ENCODE results near the gene AZIN2. TPM values are rescaled to one million over a fixed set of nuclear protein-coding genes. Genes with fewer than 3 reads are reported as not detected.
A peak's percentile ranks its signal among the peaks of the same experiment; 100 is the strongest.

The AZIN2 gene
- total RNA-seq, 4 donors from 2014 or later, result 11.6 to 93.3 (median 42.0) TPM

GRCh38 chr1:33127001-33127823 is 46.3 kb downstream of the AZIN2 start:
- DNase-seq, result peak; percentile 98
- intact Hi-C loops (cut with DNase I; ENCODE audit: low total_unique reads) (no loop called here), in situ Hi-C loops (cut with MboI; ENCODE audit: low pct_ligation_motif_present in 1 of 4, low pct_unique_long_range_greater_than_20kb in 1 of 4, low sequenced_read_pairs in 3 of 4) (no loop called here)
- Histone ChIP-seq H3K27me3 (no peaks in the 10 kb centered on the region), H3K4me3 (peak overlapping the region; percentile 44 to 81 (median 69)), H3K27ac (peak overlapping the region; percentile 82 to 91 (median 87)), H3K9me3 (no peaks in the 10 kb centered on the region), H3K36me3 (no peaks in the 10 kb centered on the region), H3K4me1 (peaks cover 4 to 21% (median 7%) of the 10 kb centered on the region in 4 donors)
- WGBS, 2 donors (ENCODE audit: low coverage in 1 of 2), result 3% methylated on average over 44 of the region's 44 CpGs; no CpG with 5 or more reads in 1 of the 2 donors
- no peak for TF ChIP-seq EP300 (IDR thresholded peaks at IDR 0.05; ENCODE audit: low read depth)
- TF ChIP-seq POLR2A (IDR thresholded peaks at IDR 0.05), result peak; percentile 74
- peak; percentile 77 to 97 (median 91) for TF ChIP-seq CTCF (IDR thresholded peaks at IDR 0.05)
- peak; percentile 44 to 85 (median 82) for TF ChIP-seq POLR2AphosphoS5 (IDR thresholded peaks at IDR 0.05)

GRCh38 chr1:33128781-33129180 is 47.8 kb downstream of the AZIN2 start:
- TF ChIP-seq POLR2AphosphoS5 (IDR thresholded peaks at IDR 0.05) (no peak), EP300 (IDR thresholded peaks at IDR 0.05; ENCODE audit: low read depth) (no peak), CTCF (IDR thresholded peaks at IDR 0.05) (no peak), POLR2A (IDR thresholded peaks at IDR 0.05) (no peak)
- intact Hi-C loops (cut with DNase I; ENCODE audit: low total_unique reads) (no loop called here), in situ Hi-C loops (cut with MboI; ENCODE audit: low pct_ligation_motif_present in 1 of 4, low pct_unique_long_range_greater_than_20kb in 1 of 4, low sequenced_read_pairs in 3 of 4) (no loop called here)

GRCh38 chr1:33130297-33130696 is 49.3 kb downstream of the AZIN2 start:
- no peaks in the 10 kb centered on the region for H3K9me3 ChIP-seq

More at GRCh38 chr1:33128781-33129180, 47.8 kb downstream of the AZIN2 start:
- H3K36me3 ChIP-seq, result no peaks in the 10 kb centered on the region
- no peak overlapping the region for H3K4me3 ChIP-seq
- H3K9me3 ChIP-seq, result no peaks in the 10 kb centered on the region
- no peak for DNase-seq
- peaks cover 4 to 21% (median 7%) of the 10 kb centered on the region in 4 donors for H3K4me1 ChIP-seq
- WGBS, 2 donors (ENCODE audit: low coverage in 1 of 2), result 88 to 91% methylated on average over 4 of the region's 4 CpGs
- no peaks in the 10 kb centered on the region for H3K27me3 ChIP-seq
- H3K27ac ChIP-seq, result no peak overlapping the region

More at GRCh38 chr1:33130297-33130696, 49.3 kb downstream of the AZIN2 start:
- 50 to 83% methylated on average over 2 to 4 of the region's 4 CpGs for WGBS, 2 donors (ENCODE audit: low coverage in 1 of 2)
- Histone ChIP-seq H3K36me3 (no peaks in the 10 kb centered on the region), H3K4me3 (no peak overlapping the region), H3K27me3 (no peaks in the 10 kb centered on the region), H3K27ac (no peak overlapping the region), H3K4me1 (peaks cover 4 to 21% (median 7%) of the 10 kb centered on the region in 4 donors)
- in situ Hi-C loops (cut with MboI; ENCODE audit: low pct_ligation_motif_present in 1 of 4, low pct_unique_long_range_greater_than_20kb in 1 of 4, low sequenced_read_pairs in 3 of 4) (no loop called here), intact Hi-C loops (cut with DNase I; ENCODE audit: low total_unique reads) (no loop called here)
- DNase-seq, result no peak
- no peak for TF ChIP-seq POLR2A (IDR thresholded peaks at IDR 0.05)
- TF ChIP-seq CTCF (IDR thresholded peaks at IDR 0.05), result no peak
- TF ChIP-seq EP300 (IDR thresholded peaks at IDR 0.05; ENCODE audit: low read depth), result no peak
- TF ChIP-seq POLR2AphosphoS5 (IDR thresholded peaks at IDR 0.05), result no peak
